ENCODE results near the gene SLC9A1. TPM values are rescaled to one million over a fixed set of nuclear protein-coding genes. Genes with fewer than 3 reads are reported as not detected.

The SLC9A1 gene
- total RNA-seq, 1 experiment from 2014 or later: 22.5 TPM

- ATAC-seq (no peak), DNase-seq (ENCODE audit: low spot score) (no peak)
- peak overlapping the region; percentile 75 for H3K27ac Mint-ChIP-seq
- no peaks in the 10 kb centered on the region for H3K36me3 Mint-ChIP-seq
- POLR2A ChIA-PET: no interaction called here
- H3K27me3 Mint-ChIP-seq (ENCODE audit: low read depth): no peaks in the 10 kb centered on the region
- H3K4me1 Mint-ChIP-seq: peaks cover 18% of the 10 kb centered on the region
- CTCF ChIA-PET: interaction anchor here (0.7 to 3.9 kb wide), 5 partner anchors 8 to 28 kb away, joined by 3 to 38 read pairs (median 7); no protein-coding TSS in a partner anchor
- no peaks in the 10 kb centered on the region for H3K9me3 Mint-ChIP-seq
- no peak overlapping the region for H3K4me3 Mint-ChIP-seq
- no peak for TF ChIP-seq MLX (CRISPR knock-in tag; IDR thresholded peaks at IDR 0.05)
- TF ChIP-seq ZNF396 (CRISPR knock-in tag; IDR thresholded peaks at IDR 0.05; ENCODE audit: borderline replicate concordance): no peak
- TF ChIP-seq NFYB (CRISPR knock-in tag; conservative IDR thresholded peaks at IDR 0.05; ENCODE audit: low read depth): no peak
- TF ChIP-seq SMAD4 (CRISPR knock-in tag; IDR thresholded peaks at IDR 0.05): no peak
- TF ChIP-seq IRF1 (CRISPR knock-in tag; IDR thresholded peaks at IDR 0.05): no peak
- no peak for TF ChIP-seq CDX4 (CRISPR knock-in tag; IDR thresholded peaks at IDR 0.05; ENCODE audit: borderline replicate concordance)
- no peak for TF ChIP-seq GTF2I (CRISPR knock-in tag; conservative IDR thresholded peaks at IDR 0.05)
- TF ChIP-seq JUN (CRISPR knock-in tag; IDR thresholded peaks at IDR 0.05): no peak
- TF ChIP-seq TEAD1 (CRISPR knock-in tag; IDR thresholded peaks at IDR 0.05): no peak
These were observed 38.2 kb downstream of the SLC9A1 start for GRCh38 chr1:27116697-27117096.

- ATAC-seq: no peak
- DNase-seq (ENCODE audit: low spot score): no peak
- TF ChIP-seq STAT6 (CRISPR knock-in tag; conservative IDR thresholded peaks at IDR 0.05; ENCODE audit: low read depth) (no peak), SMAD4 (CRISPR knock-in tag; IDR thresholded peaks at IDR 0.05) (no peak), NFE2L1 (CRISPR knock-in tag; IDR thresholded peaks at IDR 0.05) (no peak), NFYB (CRISPR knock-in tag; conservative IDR thresholded peaks at IDR 0.05; ENCODE audit: low read depth) (no peak), ZNF671 (CRISPR knock-in tag; IDR thresholded peaks at IDR 0.05) (no peak), CDX4 (CRISPR knock-in tag; IDR thresholded peaks at IDR 0.05; ENCODE audit: borderline replicate concordance) (no peak), JUN (CRISPR knock-in tag; IDR thresholded peaks at IDR 0.05) (no peak), IRF1 (CRISPR knock-in tag; IDR thresholded peaks at IDR 0.05) (no peak), ERG (CRISPR knock-in tag; IDR thresholded peaks at IDR 0.05) (no peak), NR2C2 (CRISPR knock-in tag; IDR thresholded peaks at IDR 0.05) (no peak), ATF3 (CRISPR knock-in tag; conservative IDR thresholded peaks at IDR 0.05) (no peak)
- CTCF ChIA-PET: interaction anchor here (1.1 to 2.9 kb wide), 3 partner anchors 13 to 38 kb away, joined by 3 to 16 read pairs (median 13); partner anchors contain the start of gene SLC9A1
- Mint-ChIP-seq H3K4me3 (no peak overlapping the region), H3K27ac (peak overlapping the region; percentile 75), H3K27me3 (ENCODE audit: low read depth) (no peaks in the 10 kb centered on the region), H3K9me3 (no peaks in the 10 kb centered on the region), H3K36me3 (no peaks in the 10 kb centered on the region), H3K4me1 (peaks cover 18% of the 10 kb centered on the region)
- POLR2A ChIA-PET: no interaction called here
These were observed 38.7 kb downstream of the SLC9A1 start for GRCh38 chr1:27116232-27116631.
